ENCODE data around the gene SLC25A40.
"Not testable (repeated sequence)": the region's sequence is repeated elsewhere in the genome, so short reads cannot be mapped to it uniquely, and the experiment has no call there.

SLC25A40 gene

GRCh38 chr7:87870471-87870870 is 5.7 kb downstream of the SLC25A40 start:
- no peak overlapping the region for H3K9ac ChIP-seq (ENCODE audit: low read length in 2 of 2)
- H3K4me3 ChIP-seq (ENCODE audit: low read length in 2 of 2): no peak overlapping the region
- no peak overlapping the region for H3K27ac ChIP-seq (ENCODE audit: low read length)
- no peaks in the 10 kb centered on the region for H3K27me3 ChIP-seq (ENCODE audit: control insufficient read depth in 1 of 2, insufficient read depth in 2 of 2, low read length in 2 of 2)
- H3K36me3 ChIP-seq (ENCODE audit: control insufficient read depth in 2 of 2, insufficient read depth in 2 of 2, low read length in 2 of 2): peaks cover 4 to 10% of the 10 kb centered on the region in 2 donors
- no peaks in the 10 kb centered on the region for H3K4me1 ChIP-seq (ENCODE audit: control insufficient read depth, insufficient read depth, low read length)
- H3K9me3 ChIP-seq (ENCODE audit: control insufficient read depth in 2 of 2, low read length in 2 of 2): peaks cover 2 to 21% of the 10 kb centered on the region in 2 donors

DNA sequence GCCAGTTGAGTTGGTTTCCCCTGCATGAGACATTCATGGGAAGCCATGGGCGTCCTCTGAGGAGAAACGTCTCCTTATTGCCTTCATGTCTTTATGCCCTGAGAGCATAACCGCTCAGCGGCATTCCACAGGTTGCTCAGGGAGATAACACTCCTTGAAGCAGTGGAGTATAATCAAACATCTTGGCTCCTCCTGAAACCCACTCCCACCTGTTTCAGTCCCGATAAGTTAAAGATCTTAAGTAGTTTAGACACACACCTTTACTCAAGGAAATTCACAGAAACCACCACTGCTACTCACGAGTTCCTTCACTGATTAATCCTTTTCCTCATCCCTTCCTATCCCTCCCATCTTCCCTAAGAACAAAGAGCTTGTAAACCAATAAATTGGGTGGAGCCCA is 9.6 kb downstream of the SLC25A40 start:
- peaks cover 4 to 10% of the 10 kb centered on the region in 2 donors for H3K36me3 ChIP-seq (ENCODE audit: control insufficient read depth in 2 of 2, insufficient read depth in 2 of 2, low read length in 2 of 2)
- not testable (repeated sequence) for H3K4me1 ChIP-seq (ENCODE audit: control insufficient read depth, insufficient read depth, low read length); H3K4me3 ChIP-seq (ENCODE audit: low read length in 2 of 2); H3K27ac ChIP-seq (ENCODE audit: low read length); H3K27me3 ChIP-seq (ENCODE audit: control insufficient read depth in 1 of 2, insufficient read depth in 2 of 2, low read length in 2 of 2); H3K9ac ChIP-seq (ENCODE audit: low read length in 2 of 2)
- H3K9me3 ChIP-seq (ENCODE audit: control insufficient read depth in 2 of 2, low read length in 2 of 2): peaks cover 0 to 21% of the 10 kb centered on the region in 2 donors

GRCh38 chr7:87866089-87866488 is 10.1 kb downstream of the SLC25A40 start:
- H3K4me1 ChIP-seq (ENCODE audit: control insufficient read depth, insufficient read depth, low read length): no peaks in the 10 kb centered on the region
- no peaks in the 10 kb centered on the region for H3K27me3 ChIP-seq (ENCODE audit: control insufficient read depth in 1 of 2, insufficient read depth in 2 of 2, low read length in 2 of 2)
- peaks cover 4 to 10% of the 10 kb centered on the region in 2 donors for H3K36me3 ChIP-seq (ENCODE audit: control insufficient read depth in 2 of 2, insufficient read depth in 2 of 2, low read length in 2 of 2)
- no peak overlapping the region for H3K27ac ChIP-seq (ENCODE audit: low read length)
- no peak overlapping the region for H3K4me3 ChIP-seq (ENCODE audit: low read length in 2 of 2)
- H3K9me3 ChIP-seq (ENCODE audit: control insufficient read depth in 2 of 2, low read length in 2 of 2): peaks cover 0 to 21% of the 10 kb centered on the region in 2 donors
- H3K9ac ChIP-seq (ENCODE audit: low read length in 2 of 2): no peak overlapping the region

- Histone ChIP-seq H3K27ac (ENCODE audit: low read length) (no peak overlapping the region), H3K4me3 (ENCODE audit: low read length in 2 of 2) (no peak overlapping the region), H3K36me3 (ENCODE audit: control insufficient read depth in 2 of 2, insufficient read depth in 2 of 2, low read length in 2 of 2) (no peaks in the 10 kb centered on the region), H3K9ac (ENCODE audit: low read length in 2 of 2) (no peak overlapping the region), H3K9me3 (ENCODE audit: control insufficient read depth in 2 of 2, low read length in 2 of 2) (no peaks in the 10 kb centered on the region), H3K27me3 (ENCODE audit: control insufficient read depth in 1 of 2, insufficient read depth in 2 of 2, low read length in 2 of 2) (no peaks in the 10 kb centered on the region), H3K4me1 (ENCODE audit: control insufficient read depth, insufficient read depth, low read length) (no peaks in the 10 kb centered on the region)
These were observed 17.6 kb downstream of the SLC25A40 start for GRCh38 chr7:87858417-87859100.

DNA sequence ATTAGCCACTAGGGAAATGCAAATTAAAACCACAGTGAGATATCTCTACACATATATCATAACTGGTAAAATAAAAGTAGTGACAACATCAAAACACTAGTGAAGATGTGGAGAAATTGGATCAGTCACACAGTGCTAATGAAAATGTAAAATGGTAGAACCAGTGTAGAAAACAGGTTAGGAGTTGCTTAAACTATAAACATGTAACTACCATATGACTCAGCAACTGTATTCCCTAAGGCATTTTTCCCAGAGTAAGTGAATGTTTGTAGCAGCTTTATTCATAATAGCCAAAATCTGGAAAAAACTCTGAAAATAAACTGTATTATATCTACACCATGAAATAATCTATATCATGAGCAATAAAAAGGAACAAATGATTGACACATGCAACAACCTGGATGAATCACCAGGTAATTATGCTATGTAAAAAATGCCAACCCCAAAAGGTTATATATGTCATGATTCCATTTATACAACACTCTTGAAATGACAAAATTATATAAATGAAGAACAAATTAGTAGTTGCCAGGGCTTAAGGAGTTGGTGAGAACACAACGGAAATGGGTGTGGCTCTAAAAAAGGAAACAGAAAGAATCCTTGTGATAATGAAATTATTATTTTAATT is 22.8 kb downstream of the SLC25A40 start:
- Histone ChIP-seq H3K9me3 (ENCODE audit: control insufficient read depth in 2 of 2, low read length in 2 of 2) (no peaks in the 10 kb centered on the region), H3K4me3 (ENCODE audit: low read length in 2 of 2) (no peak overlapping the region), H3K27ac (ENCODE audit: low read length) (no peak overlapping the region), H3K4me1 (ENCODE audit: control insufficient read depth, insufficient read depth, low read length) (no peaks in the 10 kb centered on the region), H3K36me3 (ENCODE audit: control insufficient read depth in 2 of 2, insufficient read depth in 2 of 2, low read length in 2 of 2) (peaks cover 3 to 6% of the 10 kb centered on the region in 2 donors), H3K27me3 (ENCODE audit: control insufficient read depth in 1 of 2, insufficient read depth in 2 of 2, low read length in 2 of 2) (no peaks in the 10 kb centered on the region), H3K9ac (ENCODE audit: low read length in 2 of 2) (no peak overlapping the region)

GRCh38 chr7:87852306-87852705 is 23.9 kb downstream of the SLC25A40 start:
- Histone ChIP-seq H3K9ac (ENCODE audit: low read length in 2 of 2) (no peak overlapping the region), H3K9me3 (ENCODE audit: control insufficient read depth in 2 of 2, low read length in 2 of 2) (no peaks in the 10 kb centered on the region), H3K36me3 (ENCODE audit: control insufficient read depth in 2 of 2, insufficient read depth in 2 of 2, low read length in 2 of 2) (peaks cover 3 to 6% of the 10 kb centered on the region in 2 donors), H3K27ac (ENCODE audit: low read length) (no peak overlapping the region), H3K4me3 (ENCODE audit: low read length in 2 of 2) (no peak overlapping the region), H3K4me1 (ENCODE audit: control insufficient read depth, insufficient read depth, low read length) (no peaks in the 10 kb centered on the region), H3K27me3 (ENCODE audit: control insufficient read depth in 1 of 2, insufficient read depth in 2 of 2, low read length in 2 of 2) (no peaks in the 10 kb centered on the region)

GRCh38 chr7:87850836-87851593 is 25.1 kb downstream of the SLC25A40 start:
- Histone ChIP-seq H3K9me3 (ENCODE audit: control insufficient read depth in 2 of 2, low read length in 2 of 2) (no peaks in the 10 kb centered on the region), H3K4me3 (ENCODE audit: low read length in 2 of 2) (no peak overlapping the region), H3K27me3 (ENCODE audit: control insufficient read depth in 1 of 2, insufficient read depth in 2 of 2, low read length in 2 of 2) (no peaks in the 10 kb centered on the region), H3K27ac (ENCODE audit: low read length) (no peak overlapping the region), H3K4me1 (ENCODE audit: control insufficient read depth, insufficient read depth, low read length) (no peaks in the 10 kb centered on the region), H3K9ac (ENCODE audit: low read length in 2 of 2) (no peak overlapping the region), H3K36me3 (ENCODE audit: control insufficient read depth in 2 of 2, insufficient read depth in 2 of 2, low read length in 2 of 2) (peaks cover 3 to 6% of the 10 kb centered on the region in 2 donors)

DNA sequence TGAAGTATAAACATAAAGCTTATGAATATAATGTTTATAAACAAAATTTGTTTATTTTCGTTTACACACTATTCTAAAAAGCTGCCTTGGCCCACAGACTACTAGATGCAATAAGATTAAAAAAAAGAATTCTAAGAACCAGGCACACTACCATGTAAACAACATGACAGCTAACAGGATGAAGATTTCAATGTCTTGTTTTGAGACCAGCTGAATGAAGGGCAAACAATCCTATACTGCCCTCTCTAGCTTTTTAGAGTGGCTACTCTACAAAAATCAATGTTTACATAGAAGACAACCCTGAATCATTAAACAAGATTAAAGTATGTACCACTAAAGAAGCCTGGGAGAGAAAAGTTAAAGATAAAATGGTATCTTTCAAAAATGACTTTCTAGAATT is 38.6 kb downstream of the SLC25A40 start:
- Histone ChIP-seq H3K36me3 (ENCODE audit: control insufficient read depth in 2 of 2, insufficient read depth in 2 of 2, low read length in 2 of 2) (peaks cover 0 to 6% of the 10 kb centered on the region in 2 donors), H3K9me3 (ENCODE audit: control insufficient read depth in 2 of 2, low read length in 2 of 2) (no peaks in the 10 kb centered on the region), H3K4me3 (ENCODE audit: low read length in 2 of 2) (no peak overlapping the region), H3K9ac (ENCODE audit: low read length in 2 of 2) (no peak overlapping the region), H3K27ac (ENCODE audit: low read length) (no peak overlapping the region), H3K4me1 (ENCODE audit: control insufficient read depth, insufficient read depth, low read length) (no peaks in the 10 kb centered on the region), H3K27me3 (ENCODE audit: control insufficient read depth in 1 of 2, insufficient read depth in 2 of 2, low read length in 2 of 2) (no peaks in the 10 kb centered on the region)

- Histone ChIP-seq H3K9ac (ENCODE audit: low read length in 2 of 2) (no peak overlapping the region), H3K9me3 (ENCODE audit: control insufficient read depth in 2 of 2, low read length in 2 of 2) (peaks cover 0 to 3% of the 10 kb centered on the region in 2 donors), H3K36me3 (ENCODE audit: control insufficient read depth in 2 of 2, insufficient read depth in 2 of 2, low read length in 2 of 2) (peaks cover 0 to 7% of the 10 kb centered on the region in 2 donors), H3K27ac (ENCODE audit: low read length) (no peak overlapping the region), H3K4me3 (ENCODE audit: low read length in 2 of 2) (no peak overlapping the region), H3K4me1 (ENCODE audit: control insufficient read depth, insufficient read depth, low read length) (no peaks in the 10 kb centered on the region), H3K27me3 (ENCODE audit: control insufficient read depth in 1 of 2, insufficient read depth in 2 of 2, low read length in 2 of 2) (no peaks in the 10 kb centered on the region)
These were observed 43.0 kb downstream of the SLC25A40 start for GRCh38 chr7:87833130-87833529.

DNA sequence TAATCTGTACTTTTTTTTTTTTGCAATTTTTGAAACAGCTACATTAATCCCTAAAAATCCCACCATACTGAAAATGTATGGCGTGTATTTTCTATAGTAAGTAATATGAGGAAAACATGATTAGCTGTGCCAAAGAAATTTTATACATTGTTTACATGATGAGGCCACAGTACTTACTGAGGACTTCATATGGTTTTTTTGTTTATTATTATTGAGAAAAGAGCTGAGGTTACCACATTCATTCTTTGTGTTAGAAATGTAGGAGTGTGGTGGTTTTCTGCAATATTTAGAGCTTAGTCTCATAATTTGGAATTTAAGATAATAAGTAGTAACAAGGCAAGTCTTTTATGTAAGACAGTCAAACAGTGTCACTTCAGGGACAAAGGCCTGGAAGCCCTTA is 45.1 kb downstream of the SLC25A40 start:
- no peak overlapping the region for H3K9ac ChIP-seq (ENCODE audit: low read length in 2 of 2)
- H3K36me3 ChIP-seq (ENCODE audit: control insufficient read depth in 2 of 2, insufficient read depth in 2 of 2, low read length in 2 of 2): peaks cover 0 to 7% of the 10 kb centered on the region in 2 donors
- H3K4me1 ChIP-seq (ENCODE audit: control insufficient read depth, insufficient read depth, low read length): no peaks in the 10 kb centered on the region
- H3K27me3 ChIP-seq (ENCODE audit: control insufficient read depth in 1 of 2, insufficient read depth in 2 of 2, low read length in 2 of 2): no peaks in the 10 kb centered on the region
- H3K27ac ChIP-seq (ENCODE audit: low read length): no peak overlapping the region
- no peak overlapping the region for H3K4me3 ChIP-seq (ENCODE audit: low read length in 2 of 2)
- H3K9me3 ChIP-seq (ENCODE audit: control insufficient read depth in 2 of 2, low read length in 2 of 2): peaks cover 0 to 3% of the 10 kb centered on the region in 2 donors

Measured in stomach smooth muscle (tissue), 2 donors.